HepG2 (cell line): ENCODE measurements around the gene XPC. TPM values are rescaled to one million over a fixed set of nuclear protein-coding genes. Genes with fewer than 3 reads are reported as not detected.

Source experiments
- ELF1 ChIP-seq: sonication (generic); formaldehyde crosslinking; IDR thresholded peaks from 2 replicates; pipeline ENCODE4 v1.4.0; 2020; ENCODE audit warnings: missing genetic modification reagents
- ERF ChIP-seq: IDR thresholded peaks from 2 replicates; pipeline ENCODE4 v1.6.1; 2018; ENCODE audit warnings: missing biosample characterization, missing genetic modification reagents
- GATAD2A ChIP-seq: IDR thresholded peaks from 2 replicates; pipeline ENCODE4 v1.6.1; 2016
- IKZF4 ChIP-seq: sonication (generic); formaldehyde crosslinking; IDR thresholded peaks from 2 replicates; pipeline ENCODE4 v1.5.1; 2020; ENCODE audit warnings: borderline replicate concordance, mild to moderate bottlenecking, low read depth, missing genetic modification reagents; ENCODE audit errors: not compliant biosample characterization
- NR3C1 ChIP-seq: sonication (generic); formaldehyde crosslinking; IDR thresholded peaks from 2 replicates; pipeline ENCODE4 v1.4.0; 2020; ENCODE audit warnings: missing genetic modification reagents
- PPARG ChIP-seq: conservative IDR thresholded peaks from 2 replicates; pipeline ENCODE4 v1.6.1; 2016; ENCODE audit warnings: missing biosample characterization, missing genetic modification reagents
- SOX6 ChIP-seq, 2 experiments: fragments of 450-650 bp in 1 of 2; sonication (generic) in 1 of 2; formaldehyde crosslinking in 1 of 2; IDR thresholded peaks; 2 replicates each; pipeline versions ENCODE4 v1.4.0 to v1.6.1; 2017 to 2020; ENCODE audit warnings: antibody characterized with exemption in 1 of 2, mild to moderate bottlenecking in 1 of 2, missing genetic modification reagents in 1 of 2
- TBX2 ChIP-seq: sonication (generic); formaldehyde crosslinking; IDR thresholded peaks from 2 replicates; pipeline ENCODE4 v1.5.0; 2020; ENCODE audit warnings: missing genetic modification reagents, mild to moderate bottlenecking, borderline replicate concordance
- TIGD3 ChIP-seq: sonication (generic); formaldehyde crosslinking; IDR thresholded peaks from 2 replicates; pipeline ENCODE4 v1.5.1; 2020; ENCODE audit warnings: mild to moderate bottlenecking, missing genetic modification reagents, borderline replicate concordance
- TRIM24 ChIP-seq: sonication (generic); formaldehyde crosslinking; IDR thresholded peaks from 2 replicates; pipeline ENCODE4 v1.8.0; 2022; ENCODE audit warnings: mild to moderate bottlenecking, missing genetic modification reagents
- ZBTB44 ChIP-seq: sonication (generic); formaldehyde crosslinking; IDR thresholded peaks from 2 replicates; pipeline ENCODE4 v1.4.0; 2020; ENCODE audit warnings: missing genetic modification reagents
- ZFP36 ChIP-seq: fragments of 150-350 bp; IDR thresholded peaks from 2 replicates; pipeline ENCODE4 v1.6.1; 2018; ENCODE audit warnings: borderline replicate concordance, low read length, low read depth; ENCODE audit not compliant: partially characterized antibody
- ZFP62 ChIP-seq: sonication (generic); formaldehyde crosslinking; IDR thresholded peaks from 2 replicates; pipeline ENCODE4 v1.4.0; 2020; ENCODE audit warnings: missing genetic modification reagents
- ZNF296 ChIP-seq: sonication (generic); formaldehyde crosslinking; conservative IDR thresholded peaks from 2 replicates; pipeline ENCODE4 v1.5.0; 2020; ENCODE audit warnings: mild to moderate bottlenecking, missing genetic modification reagents
- ZNF484 ChIP-seq: sonication (generic); formaldehyde crosslinking; IDR thresholded peaks from 2 replicates; pipeline ENCODE4 v1.5.1; 2020; ENCODE audit warnings: mild to moderate bottlenecking, low read depth, missing genetic modification reagents, borderline replicate concordance
- ZNF746 ChIP-seq: sonication (generic); formaldehyde crosslinking; IDR thresholded peaks from 2 replicates; pipeline ENCODE4 v1.8.0; 2022; ENCODE audit warnings: mild to moderate bottlenecking, missing genetic modification reagents
- ZNF883 ChIP-seq: sonication (generic); formaldehyde crosslinking; IDR thresholded peaks from 2 replicates; pipeline ENCODE4 v1.5.1; 2020; ENCODE audit warnings: mild to moderate bottlenecking, missing genetic modification reagents; ENCODE audit errors: not compliant biosample characterization
- ZSCAN12 ChIP-seq: sonication (generic); formaldehyde crosslinking; IDR thresholded peaks from 2 replicates; pipeline ENCODE4 v1.9.0; 2021; ENCODE audit warnings: mild to moderate bottlenecking, missing genetic modification reagents
- polyA plus RNA-seq, 8 experiments: library from polyadenylated mRNA; depleted of rRNA in 3 of 8; stranded (reverse) in 7 of 8; unstranded in 1 of 8; fragments of >200 nt; fragmentation: Illumina TruSeq in 4 of 8; extraction: Trizol in 4 of 8; gene quantifications; 2 replicates each; pipeline versions ENCODE4 v1.2.1 to v1.2.3, GENCODE V29; 2011 to 2016; ENCODE audit warnings: low read depth in 4 of 8, missing spikeins in 1 of 8, mixed read lengths in 1 of 8; ENCODE audit not compliant: insufficient read depth in 1 of 8
- total RNA-seq, 5 experiments: library from RNA; depleted of rRNA; stranded (reverse); fragments of >200 nt; fragmentation: Illumina TruSeq; extraction: Trizol; gene quantifications; 2 replicates each; pipeline ENCODE4 v1.2.3, GENCODE V29; 2016; ENCODE audit warnings: low read depth in 1 of 5
- TF ChIP-seq, protein P1 (sequence below): sonication (generic); formaldehyde crosslinking; IDR thresholded peaks from 2 replicates; pipeline ENCODE4 v1.9.0; 2021; ENCODE audit warnings: missing genetic modification reagents, mild to moderate bottlenecking, borderline replicate concordance
- TF ChIP-seq, protein P2 (sequence below): IDR thresholded peaks from 2 replicates; pipeline ENCODE4 v1.6.1; 2016; ENCODE audit warnings: missing genetic modification reagents, missing compliant biosample characterization
- TF ChIP-seq, protein P3 (sequence below): sonication (generic); formaldehyde crosslinking; IDR thresholded peaks from 2 replicates; pipeline ENCODE4 v1.8.1; 2022; ENCODE audit warnings: mild to moderate bottlenecking, missing genetic modification reagents

The XPC gene
- total and polyA plus RNA-seq, 2 of the 13 experiments (the other 11 are each of a cell fraction or from before 2014, with no cell fraction given) = 9.4 to 24.1 TPM

DNA sequence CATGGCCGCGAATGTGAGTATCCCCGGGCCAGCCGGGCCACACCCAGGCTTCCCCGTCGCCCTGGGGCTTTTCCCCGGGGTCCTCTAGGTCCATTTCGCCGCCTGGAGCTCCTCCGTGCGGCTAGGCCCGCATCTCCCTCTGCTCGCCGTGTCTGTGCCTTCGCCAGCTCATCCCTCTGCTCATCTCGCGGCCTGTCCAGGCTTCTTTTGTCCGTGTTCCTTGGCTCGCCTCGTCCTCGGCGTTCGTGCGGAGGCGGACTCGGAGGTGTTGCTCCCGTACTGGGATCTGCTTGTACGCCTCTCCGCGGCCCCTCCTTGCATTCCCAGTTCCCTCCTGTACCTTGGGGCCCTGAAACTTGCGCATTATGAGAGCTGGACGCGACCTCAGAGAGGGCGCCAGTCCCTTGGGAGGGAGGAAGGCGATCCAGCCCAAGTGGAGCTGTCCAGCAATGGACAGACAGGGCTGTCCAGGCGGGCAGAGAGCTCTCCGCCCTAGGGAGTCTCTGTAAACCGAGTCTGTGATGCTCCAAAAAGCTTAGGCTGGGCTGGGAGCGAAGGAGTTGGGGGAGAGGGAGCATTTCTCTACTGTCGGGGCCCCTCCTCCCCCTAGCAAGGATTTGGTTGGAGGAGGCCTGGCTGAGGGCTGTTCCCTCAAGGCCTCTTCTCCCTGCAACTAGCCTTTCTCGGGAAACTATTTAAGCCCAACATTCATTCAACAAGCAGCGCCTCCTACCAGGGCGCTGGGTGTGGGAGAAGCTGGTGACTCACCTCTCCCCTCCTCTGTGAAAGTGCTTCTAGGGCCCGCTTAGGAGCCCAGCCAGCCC, 53.0 kb downstream of the XPC start (continued):
- TF ChIP-seq IKZF4 (CRISPR knock-in tag) (no peak), ZFP36 (no peak), ZBTB44 (CRISPR knock-in tag) (no peak), ZNF296 (CRISPR knock-in tag) (peak; percentile 77), ZFP62 (CRISPR knock-in tag) (no peak), ZNF746 (CRISPR knock-in tag) (no peak), ZSCAN12 (CRISPR knock-in tag) (no peak), PPARG (CRISPR knock-in tag) (no peak), TRIM24 (CRISPR knock-in tag) (no peak), ELF1 (CRISPR knock-in tag) (no peak), TIGD3 (CRISPR knock-in tag) (no peak), GATAD2A (CRISPR knock-in tag) (no peak), SOX6 (IDR thresholded peaks at IDR 0.05) (no peak), SOX6 (CRISPR knock-in tag; IDR thresholded peaks at IDR 0.05) (no peak), ZNF883 (no peak), ZNF484 (no peak), ERF (CRISPR knock-in tag) (no peak; the same call in 1 of the 2 replicates), TBX2 (CRISPR knock-in tag) (peak; percentile 75; the same call in 1 of the 2 replicates), NR3C1 (CRISPR knock-in tag) (no peak)
- TF ChIP-seq, protein P1, sequence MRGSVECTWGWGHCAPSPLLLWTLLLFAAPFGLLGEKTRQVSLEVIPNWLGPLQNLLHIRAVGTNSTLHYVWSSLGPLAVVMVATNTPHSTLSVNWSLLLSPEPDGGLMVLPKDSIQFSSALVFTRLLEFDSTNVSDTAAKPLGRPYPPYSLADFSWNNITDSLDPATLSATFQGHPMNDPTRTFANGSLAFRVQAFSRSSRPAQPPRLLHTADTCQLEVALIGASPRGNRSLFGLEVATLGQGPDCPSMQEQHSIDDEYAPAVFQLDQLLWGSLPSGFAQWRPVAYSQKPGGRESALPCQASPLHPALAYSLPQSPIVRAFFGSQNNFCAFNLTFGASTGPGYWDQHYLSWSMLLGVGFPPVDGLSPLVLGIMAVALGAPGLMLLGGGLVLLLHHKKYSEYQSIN (CRISPR knock-in tag) = no peak
- TF ChIP-seq, protein P2, sequence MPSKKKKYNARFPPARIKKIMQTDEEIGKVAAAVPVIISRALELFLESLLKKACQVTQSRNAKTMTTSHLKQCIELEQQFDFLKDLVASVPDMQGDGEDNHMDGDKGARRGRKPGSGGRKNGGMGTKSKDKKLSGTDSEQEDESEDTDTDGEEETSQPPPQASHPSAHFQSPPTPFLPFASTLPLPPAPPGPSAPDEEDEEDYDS (CRISPR knock-in tag) = no peak
- TF ChIP-seq, protein P3, sequence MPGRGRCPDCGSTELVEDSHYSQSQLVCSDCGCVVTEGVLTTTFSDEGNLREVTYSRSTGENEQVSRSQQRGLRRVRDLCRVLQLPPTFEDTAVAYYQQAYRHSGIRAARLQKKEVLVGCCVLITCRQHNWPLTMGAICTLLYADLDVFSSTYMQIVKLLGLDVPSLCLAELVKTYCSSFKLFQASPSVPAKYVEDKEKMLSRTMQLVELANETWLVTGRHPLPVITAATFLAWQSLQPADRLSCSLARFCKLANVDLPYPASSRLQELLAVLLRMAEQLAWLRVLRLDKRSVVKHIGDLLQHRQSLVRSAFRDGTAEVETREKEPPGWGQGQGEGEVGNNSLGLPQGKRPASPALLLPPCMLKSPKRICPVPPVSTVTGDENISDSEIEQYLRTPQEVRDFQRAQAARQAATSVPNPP (CRISPR knock-in tag) = no peak
